Activated effector memory CD4-positive, alpha-beta T cell treated with anti-CD3 and anti-CD28 coated beads, Interleukin-2, amount 50 U/mL, for 16 hours (primary cell): ENCODE results near the gene TAS2R1.
"Not testable (repeated sequence)": the region's sequence is repeated elsewhere in the genome, so short reads cannot be mapped to it uniquely, and the experiment has no call there.

Experiments
- DNase-seq: peaks from one replicate; pipeline ENCODE4 v3.0.0-alpha.2; 2020

Gene TAS2R1

DNA sequence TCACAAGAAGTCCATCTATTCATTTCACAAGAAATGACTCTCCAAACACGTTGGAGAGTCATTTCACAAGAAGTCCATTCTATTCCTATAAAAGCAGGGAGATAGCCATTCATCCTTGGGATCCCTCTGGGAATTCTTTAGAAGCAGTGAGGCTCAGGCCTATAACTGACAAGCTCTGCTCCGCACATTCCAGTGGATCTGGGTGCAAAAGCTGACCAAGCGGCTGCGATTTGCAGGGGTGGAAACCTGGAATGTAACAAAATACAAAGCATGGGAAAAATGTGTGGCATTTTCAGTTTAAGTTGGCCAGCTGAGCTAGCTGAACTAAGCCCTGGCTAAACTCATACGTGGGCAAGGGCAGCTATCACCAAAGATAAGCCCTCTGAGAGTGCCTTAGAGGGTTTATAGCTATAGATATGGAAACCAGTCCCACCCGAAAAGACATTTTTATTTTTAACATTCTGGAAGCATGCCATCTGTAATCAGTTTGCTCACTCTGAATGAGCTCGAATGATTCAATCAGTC is 8.7 kb downstream of the TAS2R1 start:
- no peak for DNase-seq

DNA sequence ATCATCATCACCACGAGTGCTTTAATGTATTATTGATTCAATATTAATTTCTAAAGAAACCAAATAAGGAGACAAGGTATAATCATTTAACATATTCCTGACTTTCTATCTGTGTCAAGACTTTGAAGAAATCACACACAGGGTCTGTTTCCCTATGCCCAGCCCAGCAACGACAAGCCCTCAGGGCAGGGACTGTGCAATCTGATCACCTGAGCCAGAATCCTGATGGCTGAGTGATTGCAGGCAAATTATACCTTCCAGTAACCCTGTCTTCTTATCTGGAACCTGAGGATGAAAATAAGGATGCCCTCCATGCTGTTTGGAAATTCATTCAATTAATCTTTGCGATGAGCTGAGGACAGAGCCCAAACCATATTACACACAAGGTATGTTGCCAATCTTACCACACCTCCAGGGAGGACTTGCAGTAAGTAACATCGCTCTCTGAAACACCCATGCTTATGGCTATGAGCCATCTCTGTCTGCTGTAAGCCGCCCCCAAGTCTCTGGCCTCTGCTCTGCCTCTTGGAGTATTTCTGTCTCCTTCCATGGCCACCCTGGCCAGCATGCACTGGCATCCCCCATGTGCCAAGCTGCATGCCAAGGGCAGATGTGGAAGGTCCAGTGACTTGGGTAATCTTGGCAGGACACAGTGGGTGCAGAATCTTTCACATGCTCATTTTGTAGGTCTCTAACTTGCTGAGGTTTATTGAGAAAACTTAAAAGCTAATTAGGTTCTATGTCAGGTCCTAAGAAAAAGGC is 10.6 kb downstream of the TAS2R1 start:
- no peak for DNase-seq

DNA sequence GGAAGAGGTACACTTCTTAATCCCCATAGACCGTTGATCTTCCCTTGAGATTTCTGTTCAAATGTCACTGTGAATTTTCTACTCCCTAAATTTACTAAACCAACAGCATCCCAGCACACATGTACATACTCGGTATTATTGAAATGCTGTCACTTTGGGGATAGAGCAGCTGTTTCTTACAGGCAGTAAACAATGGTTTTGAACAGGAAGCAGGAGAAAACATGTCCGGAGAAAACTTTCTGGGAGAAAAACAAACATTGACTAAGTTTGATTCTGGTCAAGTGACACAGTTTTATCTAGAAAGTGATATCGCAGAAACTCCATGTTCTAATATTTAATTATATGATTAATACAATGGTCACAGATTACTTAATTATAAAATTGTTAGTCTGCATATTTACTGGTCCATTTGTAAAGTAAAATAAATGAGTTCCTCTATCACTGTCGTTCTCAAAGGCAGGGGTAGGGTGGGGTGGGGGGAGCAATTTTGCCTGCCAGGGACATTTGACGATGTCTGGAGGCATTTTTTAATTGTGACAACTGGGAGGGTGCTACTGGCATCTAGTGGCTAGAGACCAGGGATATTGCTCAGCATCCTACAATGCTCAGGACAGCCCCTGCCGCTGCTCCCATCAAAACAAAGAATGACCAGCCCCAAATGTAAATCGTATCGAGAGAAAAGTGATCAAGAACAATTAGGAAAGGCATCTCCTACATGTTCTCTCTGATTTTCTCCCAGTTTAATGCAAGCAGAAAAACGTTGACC is 12.2 kb downstream of the TAS2R1 start:
- no peak for DNase-seq

DNA sequence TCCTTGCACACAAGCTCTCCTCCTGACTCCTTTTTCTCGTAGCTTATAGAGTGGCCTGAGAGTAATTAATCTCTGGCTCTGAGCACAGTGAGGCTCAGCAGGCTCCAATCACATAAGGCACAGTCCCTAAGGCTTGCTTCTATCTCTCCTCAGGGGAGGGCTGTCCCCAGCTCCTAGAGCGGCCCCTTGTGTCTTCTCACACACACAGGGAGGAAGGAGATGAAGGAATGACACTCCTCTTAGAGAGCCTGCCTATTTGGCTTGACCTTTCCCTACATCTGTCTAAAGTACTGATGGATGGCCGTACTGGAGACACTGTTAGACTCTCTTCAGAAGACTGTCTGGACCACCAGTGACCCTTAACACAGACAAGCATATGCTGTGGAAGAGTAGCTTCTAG is 12.9 kb downstream of the TAS2R1 start:
- no peak for DNase-seq

DNA sequence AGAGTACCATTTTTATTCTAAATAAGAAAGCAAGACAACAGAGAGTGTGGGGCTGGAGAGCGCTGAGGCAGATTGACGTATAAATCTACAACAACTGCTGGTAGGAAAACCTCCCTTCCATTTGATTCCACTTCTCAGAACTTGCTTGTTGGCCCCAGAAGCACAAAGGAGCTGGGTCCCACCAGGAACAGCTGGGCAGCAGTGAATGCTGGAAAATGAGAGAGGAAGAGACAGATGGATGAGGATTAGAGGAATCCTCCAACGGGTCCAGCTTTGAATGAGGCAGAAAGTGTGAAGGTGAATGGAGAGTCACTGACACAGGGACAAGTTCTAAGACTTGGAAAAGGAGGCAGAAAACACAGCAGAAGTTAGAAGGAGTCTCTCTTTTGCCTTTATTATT is 14.8 kb downstream of the TAS2R1 start:
- no peak for DNase-seq

DNA sequence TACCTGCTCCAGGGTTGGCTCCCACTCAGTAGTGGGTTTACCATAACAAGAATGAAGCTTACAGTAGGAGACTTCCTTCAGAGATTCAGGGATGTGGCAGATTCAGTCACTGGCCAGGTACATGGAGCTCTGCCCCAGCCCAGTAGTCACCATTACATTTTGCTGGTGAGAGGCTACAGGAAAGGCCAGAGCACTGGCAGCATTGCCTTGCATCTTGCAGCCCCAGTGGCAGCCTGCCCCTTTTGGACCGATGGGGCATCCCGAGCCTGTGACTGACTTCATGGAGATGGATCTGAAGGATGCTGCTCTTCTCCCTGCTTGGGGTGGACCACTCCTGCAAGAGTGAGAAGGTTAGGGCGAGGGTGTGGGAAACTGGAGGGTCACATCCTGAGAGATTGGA is 16.8 kb downstream of the TAS2R1 start:
- DNase-seq = no peak

DNA sequence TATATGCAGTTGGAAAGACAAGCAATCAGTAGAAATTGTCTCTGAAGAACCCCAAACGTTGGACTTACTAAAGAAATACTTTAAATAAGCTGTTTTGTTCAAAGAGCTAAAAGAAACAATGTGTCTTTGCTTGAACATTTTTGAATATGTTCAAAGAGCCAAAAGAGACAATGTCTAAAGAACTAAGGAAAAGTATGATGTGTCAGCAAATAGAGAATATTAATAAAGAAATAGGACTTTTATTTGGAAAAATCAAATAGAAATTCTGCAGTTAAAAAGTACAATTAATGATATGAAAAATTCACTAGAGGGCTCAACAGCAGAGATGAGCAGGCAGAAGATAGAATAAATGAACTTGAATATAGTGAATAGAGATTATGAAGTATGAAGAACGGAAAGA is 19.2 kb downstream of the TAS2R1 start:
- DNase-seq = no peak

DNA sequence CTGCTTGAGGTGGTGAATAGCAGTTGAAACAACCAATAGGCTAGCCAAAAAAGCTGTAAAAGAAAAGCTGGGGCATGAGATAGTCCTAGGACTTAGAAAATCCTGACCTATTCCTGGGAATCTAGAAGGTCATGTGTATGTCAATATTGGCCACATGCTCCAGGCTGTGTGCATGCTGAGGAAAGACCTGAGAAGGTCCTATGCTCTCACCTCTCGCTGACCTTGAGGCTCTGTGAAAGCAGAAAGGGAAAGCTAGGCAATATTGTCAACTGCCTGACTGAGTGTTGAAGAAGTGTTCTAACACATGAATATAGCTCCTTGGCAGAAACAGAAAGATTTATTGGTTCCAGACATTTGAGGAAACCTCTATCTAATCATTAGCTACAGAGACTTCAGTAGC is 19.8 kb downstream of the TAS2R1 start:
- DNase-seq = no peak

DNA sequence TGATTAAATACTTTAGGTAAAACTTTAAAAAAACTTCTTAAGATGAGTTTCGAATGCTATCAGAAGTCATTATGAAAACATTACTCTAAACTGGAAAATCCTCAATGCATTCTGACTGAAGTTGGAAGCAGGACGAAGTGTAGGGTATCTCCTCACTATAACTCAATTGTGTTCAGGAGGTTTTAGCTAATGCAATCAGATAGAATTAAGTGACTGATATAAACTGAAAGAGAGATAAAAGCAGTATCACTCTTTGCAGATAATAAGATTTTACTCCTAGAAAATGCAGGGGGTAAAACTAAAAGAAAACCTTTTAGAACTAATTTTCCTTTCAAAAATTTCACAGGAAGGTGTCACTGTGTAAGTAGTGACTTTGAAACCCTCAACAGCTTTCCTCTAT is 22.1 kb downstream of the TAS2R1 start:
- no peak for DNase-seq

DNA sequence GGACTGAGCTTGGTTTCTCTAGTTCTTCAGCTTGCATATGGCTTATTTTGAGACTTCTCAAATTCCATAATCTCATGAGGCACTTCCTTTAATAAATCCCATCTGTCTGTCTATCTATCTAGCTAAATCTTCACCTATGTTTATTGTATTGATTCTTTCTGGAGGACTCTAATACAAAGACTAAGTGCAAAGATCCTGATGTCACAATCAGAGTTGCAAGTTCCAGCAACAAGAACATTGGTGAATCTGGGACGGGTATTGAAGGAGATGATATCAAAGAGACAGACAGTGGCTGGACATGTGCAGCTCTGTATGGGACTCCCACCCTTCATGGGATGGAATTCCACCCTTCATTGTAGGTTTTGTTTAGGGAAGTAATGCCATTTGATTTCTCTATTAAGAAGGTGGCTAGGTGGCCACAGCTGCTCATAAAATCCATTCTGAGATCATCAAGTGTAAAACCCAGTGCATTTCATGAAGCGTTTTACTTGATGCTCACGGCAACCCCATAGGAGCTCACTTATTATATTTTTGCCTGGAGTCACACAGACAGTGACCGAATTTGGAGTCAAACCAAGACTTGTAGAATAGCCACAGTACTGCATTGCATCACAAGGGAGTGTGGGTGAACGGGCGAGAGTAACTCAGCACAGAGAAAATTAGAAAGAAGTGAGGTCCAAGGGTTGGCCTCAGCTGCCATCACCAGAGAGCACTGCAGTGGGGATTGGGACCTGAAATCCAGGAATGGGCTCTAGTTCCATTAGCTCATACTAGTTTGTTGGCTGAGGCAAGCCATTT is 24.9 kb downstream of the TAS2R1 start:
- no peak for DNase-seq

DNA sequence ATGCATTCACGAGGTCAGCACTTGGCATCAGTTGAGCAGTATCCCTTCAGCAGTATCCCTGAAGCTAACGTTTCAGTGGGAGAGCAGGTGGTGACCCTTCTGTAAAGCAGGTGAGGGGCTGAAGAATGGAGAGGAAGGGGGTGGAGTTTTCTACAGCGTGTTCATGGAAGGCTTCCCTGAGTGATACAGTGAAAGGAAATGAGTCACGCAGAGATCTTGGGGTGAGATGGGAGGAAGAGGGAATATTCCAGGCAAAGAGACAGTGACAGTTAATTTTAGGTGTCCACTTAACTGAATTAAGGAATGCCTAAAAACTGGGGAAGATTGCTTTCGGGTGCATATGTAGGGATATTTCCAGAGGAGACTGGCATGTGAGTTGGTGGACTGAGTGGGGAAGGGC is 25.7 kb downstream of the TAS2R1 start:
- no peak for DNase-seq

DNA sequence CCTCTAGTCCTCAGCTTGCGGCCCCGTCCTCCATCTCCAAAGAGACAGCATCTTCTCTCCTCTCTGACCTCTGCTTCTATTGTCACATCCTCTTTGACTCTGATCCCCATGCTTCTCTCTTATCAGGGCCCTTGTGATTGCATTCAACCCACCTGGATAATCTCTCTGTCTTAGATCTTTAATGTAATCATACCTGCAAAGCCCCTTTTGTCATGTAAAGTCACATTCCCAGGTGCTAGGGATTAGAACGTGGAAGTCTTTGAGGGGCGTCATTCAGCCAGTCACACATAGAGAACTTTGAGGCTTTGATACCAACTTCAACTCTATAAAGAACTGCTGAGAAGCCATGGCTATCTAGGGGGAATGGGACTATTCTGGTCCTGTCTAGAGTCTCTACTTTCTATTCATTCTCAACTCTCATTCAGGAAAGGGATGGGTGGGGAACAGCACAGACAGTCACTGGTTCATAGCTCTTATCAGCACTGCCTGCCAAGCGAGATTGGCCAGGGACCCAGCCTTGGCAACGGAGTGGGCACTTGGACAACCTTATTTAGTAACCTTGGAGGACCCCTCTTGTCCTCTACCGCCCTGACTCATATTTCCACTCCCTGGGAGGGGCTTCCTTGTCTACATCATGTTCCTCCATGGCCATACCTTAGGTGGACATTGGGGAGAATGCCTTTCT is 29.0 kb downstream of the TAS2R1 start:
- no peak for DNase-seq

DNA sequence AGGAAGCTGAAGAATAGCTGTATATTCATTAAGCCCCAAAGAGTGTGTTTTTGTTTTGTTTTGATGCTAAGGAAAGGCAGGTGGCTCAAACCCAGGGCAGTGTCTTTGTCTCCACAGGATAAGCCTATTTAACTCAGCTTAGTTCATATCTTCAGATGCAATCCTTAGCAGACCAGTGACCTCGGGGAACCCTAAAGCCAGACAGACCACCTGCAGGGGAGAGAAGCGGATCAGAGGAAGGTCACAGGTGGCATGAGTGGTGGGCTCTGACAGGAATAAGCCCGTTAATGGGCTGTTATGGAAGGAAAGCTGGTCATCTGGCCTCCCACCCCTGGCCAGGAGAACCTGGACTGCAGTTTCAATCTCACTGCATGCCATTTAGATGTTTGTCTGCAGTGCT is 30.8 kb downstream of the TAS2R1 start:
- no peak for DNase-seq

DNA sequence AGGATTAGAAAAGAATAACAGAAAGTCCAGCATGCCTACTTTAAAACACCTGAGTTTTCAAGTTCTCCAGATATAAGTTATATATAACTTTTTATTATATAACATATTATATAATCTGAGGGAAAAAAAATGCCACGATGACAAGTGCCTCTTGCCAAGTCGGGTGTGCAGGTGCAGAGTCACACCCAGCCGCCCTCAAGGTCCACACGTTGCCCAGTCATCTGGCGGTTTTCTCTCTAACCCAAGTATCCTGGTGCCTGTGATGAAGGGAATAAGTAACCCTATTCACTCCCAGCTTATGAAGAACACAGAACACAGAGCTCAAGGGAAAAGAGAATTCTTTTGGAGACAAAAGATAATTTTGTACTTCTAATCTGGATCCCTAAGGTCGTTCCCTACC is 31.8 kb downstream of the TAS2R1 start:
- DNase-seq = not testable (repeated sequence)

DNA sequence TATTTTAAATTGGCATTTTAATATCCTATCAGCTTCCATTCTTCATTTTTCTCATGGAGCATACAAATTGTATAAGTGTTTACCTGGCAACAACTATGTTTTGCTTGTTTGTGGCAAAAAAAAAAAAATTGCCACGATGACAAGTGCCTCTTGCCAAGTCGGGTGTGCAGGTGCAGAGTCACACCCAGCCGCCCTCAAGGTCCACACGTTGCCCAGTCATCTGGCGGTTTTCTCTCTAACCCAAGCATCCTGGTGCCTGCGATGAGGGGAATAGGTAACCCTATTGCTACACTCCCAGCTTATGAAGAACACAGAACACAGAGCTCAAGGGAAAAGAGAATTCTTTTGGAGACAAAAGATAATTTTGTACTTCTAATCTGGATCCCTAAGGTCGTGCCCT is 32.8 kb downstream of the TAS2R1 start:
- not testable (repeated sequence) for DNase-seq

DNA sequence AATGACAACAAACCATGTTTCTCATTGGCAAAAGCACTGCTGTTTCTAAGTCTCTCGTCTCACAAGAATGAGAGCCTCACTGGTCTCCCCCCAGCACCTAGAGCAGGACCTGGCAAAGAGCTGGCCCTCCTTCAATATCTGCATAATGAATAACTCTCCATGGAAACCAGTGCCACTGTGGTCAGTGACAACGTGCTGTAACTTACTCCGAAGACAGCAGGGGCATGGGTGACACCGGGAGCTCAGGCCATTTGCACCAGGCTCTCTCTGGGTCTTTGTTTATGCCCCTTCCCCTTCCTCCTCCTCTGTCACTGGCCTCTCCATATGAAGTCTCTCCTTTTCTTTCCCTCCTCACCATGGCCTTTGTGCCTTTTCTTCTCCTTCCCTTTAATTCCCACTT is 33.3 kb downstream of the TAS2R1 start:
- no peak for DNase-seq

DNA sequence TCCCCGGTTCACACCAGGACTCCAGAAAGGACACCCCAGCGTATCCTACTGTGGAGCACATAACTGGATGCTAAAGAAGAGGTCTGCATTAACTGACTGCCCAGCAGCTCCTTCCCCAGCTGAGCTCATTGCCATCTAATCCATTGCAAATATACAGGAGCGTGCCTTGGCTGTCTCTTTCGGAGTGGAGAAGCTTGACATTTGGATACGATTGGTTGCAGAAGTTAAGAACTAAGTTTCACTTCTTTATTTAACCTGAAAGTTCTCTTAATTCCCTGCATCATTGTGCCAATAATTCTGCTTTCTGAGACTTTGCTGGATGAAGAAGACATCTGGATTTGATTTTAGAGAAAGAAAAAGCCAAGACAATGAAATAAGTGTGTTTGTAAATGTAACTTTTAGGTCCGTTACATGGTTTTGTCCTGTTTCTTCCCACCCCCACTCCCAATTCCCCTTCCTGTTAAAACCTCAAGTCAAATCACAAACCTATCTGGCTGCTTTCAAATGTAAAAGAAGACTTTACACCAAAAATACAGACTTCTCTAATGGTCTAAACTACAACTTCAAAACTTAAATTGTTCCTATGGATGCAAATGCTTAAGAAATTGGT is 33.9 kb downstream of the TAS2R1 start:
- no peak for DNase-seq

DNA sequence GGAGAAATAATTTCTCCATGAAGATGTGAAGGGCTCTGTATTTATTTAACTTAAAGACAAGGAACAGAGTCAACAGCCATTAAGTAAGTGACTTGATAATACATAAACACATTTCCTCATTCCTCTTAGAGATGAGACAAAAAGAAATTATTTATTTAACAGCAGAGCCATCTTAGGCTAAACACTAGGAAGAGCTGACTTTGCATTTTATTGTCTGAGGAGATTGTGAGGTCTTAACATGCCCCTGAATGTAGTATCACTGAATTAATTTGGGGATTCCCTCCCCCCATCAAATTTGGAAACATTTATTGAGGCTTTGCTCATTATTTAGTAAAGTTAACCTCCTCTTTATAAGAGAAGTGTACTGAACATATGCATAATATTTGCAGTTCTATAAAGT is 35.2 kb downstream of the TAS2R1 start:
- no peak for DNase-seq

DNA sequence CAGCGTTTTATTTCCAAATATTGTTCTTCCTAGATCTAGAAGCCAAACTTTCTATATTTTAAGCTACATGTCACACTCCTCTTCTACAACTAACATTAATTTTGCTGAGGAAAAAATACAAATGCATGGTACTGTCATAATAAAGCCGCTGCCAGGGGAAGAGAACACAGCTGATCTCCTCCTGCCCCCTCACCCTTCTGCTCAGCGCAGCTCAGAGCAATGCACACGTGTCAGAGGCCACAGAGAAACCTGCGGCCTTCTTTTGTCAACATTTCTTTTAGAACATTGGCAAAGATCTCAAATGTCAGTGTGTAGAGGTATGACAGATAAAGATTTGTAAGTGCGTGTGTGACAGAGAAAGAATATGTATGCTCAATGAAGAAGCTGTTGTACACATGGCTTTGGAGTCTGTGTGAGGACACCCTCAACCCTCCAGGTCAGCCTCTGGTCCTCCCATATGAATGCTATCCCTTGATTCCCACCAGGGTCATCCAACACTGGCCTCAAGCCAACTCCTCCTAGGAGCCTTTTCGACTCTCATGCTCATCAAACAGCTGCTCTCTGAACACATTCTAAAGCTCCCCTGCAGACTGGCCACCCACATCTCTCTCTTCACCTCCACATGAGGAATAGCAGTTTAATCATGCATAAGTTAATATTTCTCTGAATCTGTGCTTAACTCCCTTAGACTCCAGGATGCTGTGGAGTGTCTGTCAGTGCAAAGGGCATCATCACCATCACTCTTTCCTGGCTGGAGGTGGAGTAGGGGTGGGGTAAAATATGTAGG is 40.9 kb downstream of the TAS2R1 start:
- DNase-seq = no peak

DNA sequence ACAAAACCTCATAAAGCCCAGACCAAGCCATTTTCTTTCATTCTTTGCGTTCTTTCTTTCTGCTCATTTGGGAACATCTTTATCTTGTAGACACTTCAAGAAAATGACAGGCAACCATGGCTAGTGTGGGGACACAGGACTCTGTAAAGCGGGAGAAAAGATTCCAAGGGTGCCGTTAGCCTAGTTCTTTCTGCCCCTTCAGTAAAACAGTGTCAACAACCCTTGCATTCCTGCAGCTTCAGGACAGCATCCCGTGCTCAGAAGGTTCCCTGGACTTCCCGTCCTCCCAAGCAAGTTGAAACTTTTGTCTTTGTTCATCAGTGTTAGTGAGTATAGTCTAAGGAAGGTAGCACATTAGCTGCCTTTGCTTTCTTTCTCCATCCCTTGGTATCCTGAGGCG is 41.9 kb downstream of the TAS2R1 start:
- DNase-seq = no peak

DNA sequence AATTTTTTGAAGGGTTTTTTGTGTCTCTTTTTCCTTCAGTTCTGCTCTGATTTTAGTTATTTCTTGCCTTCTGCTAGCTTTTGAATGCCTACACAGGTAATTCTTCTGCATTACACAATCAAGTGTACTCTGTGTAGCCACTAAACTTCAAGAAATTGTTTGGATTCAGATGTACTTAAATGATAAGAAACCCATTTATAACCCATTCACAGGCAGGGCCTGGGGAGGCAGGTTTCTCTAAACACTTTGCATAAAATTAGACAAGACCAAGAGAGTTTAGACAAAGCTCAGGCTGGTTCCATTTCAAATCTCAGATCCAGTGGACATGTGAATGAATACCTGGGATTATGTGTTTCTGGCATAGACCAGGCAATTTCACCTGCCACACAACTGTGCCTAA is 43.0 kb downstream of the TAS2R1 start:
- DNase-seq = no peak

DNA sequence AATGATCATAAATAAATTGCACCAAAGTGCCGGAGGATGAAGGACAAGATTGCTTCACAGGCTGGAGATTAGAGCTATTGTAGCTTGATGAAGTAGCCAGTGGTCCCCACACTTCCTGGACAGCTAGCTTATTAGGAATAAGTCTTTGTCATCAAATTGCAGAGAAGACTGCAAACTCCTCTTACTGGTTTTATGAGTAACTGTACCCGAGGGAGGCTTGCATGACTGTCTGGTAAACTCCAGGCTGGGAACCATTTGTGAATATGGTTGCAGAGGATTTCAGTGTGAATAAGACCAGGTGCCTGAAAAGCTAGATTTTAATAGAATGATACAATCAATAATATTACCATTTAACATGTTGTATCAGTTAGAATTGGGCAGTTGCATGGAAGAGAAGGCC is 47.7 kb downstream of the TAS2R1 start:
- DNase-seq = no peak
